Measurements from ENCODE around the gene GEMIN4. TPM values are rescaled to one million over a fixed set of nuclear protein-coding genes. Genes with fewer than 3 reads are reported as not detected.

The GEMIN4 gene
- total RNA-seq (2022; extraction: Qiagen RNA extraction), result 53.7 to 64.9 TPM (median 56.6 TPM) in 5 replicates

DNA sequence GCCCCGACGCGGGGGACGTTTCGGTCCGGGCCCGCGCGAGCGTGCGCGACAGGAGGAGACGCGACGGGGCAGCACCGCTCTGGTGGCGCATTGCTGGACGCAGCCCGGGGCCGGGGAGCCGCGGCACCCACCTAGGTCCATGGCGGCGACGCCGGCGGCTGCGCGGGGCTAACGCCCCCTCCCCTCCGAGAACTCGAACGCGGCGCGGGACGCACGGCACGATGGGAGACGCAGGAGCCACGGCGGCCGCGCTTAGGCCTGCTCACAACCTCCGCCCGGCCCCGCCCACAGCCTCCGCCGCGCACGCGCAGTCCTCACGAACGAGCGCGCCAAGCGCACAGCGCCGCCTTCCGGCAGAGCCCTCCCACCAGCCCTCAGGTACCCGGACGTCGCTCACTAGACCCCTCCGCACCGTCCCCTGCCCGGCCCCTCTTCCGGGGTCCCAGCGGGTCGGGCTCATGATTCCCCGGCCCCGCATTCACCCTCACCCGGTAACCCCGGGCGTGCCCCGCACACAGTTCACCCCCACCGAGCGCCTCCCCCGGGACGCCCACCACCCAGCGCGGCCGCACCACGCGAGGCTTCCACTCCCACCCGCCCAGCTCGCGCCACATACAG, at the start of gene GEMIN4:
Gene GEMIN4 (minus strand): TSS at position 263 of the 618 bp plus-strand sequence. CDS start 122 bp downstream, at position 141.

DNA sequence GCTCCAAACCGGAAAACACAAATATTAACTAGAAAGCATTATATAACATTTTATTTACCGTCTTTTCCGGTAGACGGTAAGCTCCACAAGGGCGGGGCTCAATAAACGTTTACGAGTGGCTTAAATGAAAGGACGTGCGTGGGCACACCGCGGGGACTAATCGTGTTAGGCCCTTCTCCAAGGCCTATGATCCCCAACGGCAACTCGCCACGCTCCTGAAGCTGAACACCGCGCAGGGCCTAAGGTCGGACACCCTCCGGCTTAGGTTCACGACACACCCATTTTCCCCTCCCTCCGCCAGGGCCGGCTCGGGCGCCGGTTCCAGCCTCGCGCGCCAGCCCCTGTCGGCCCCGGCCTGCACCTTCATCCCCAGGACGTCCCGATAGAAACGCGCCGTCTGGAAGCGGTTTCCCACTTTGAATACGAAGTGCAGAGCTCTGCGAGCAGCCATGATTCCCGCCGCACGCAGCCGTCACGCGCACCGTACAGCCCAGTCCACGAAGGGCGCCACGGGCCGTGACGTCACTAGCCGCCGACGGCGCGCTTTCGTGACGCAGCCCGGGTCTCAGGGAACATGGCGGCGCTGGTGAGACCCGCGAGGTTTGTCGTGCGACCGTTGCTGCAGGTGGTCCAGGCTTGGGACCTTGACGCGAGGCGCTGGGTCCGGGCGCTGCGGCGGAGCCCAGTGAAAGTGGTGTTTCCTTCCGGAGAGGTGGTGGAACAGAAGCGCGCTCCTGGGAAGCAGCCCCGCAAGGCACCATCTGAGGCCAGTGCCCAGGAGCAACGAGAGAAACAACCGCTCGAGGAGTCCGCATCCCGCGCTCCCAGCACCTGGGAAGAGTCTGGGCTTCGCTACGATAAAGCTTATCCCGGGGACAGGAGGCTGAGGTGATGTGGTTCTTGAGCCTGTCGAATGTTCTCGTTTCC, 30.0 kb upstream of the GEMIN4 start, which contains the start of the genes GLOD4 and MRM3:
Gene GLOD4 (minus strand): TSS at position 476 of the 927 bp plus-strand sequence. CDS start 25 bp downstream, at position 451.
Gene MRM3 (plus strand): TSS at position 549 of the 927 bp plus-strand sequence. CDS start 26 bp downstream, at position 575.

DNA sequence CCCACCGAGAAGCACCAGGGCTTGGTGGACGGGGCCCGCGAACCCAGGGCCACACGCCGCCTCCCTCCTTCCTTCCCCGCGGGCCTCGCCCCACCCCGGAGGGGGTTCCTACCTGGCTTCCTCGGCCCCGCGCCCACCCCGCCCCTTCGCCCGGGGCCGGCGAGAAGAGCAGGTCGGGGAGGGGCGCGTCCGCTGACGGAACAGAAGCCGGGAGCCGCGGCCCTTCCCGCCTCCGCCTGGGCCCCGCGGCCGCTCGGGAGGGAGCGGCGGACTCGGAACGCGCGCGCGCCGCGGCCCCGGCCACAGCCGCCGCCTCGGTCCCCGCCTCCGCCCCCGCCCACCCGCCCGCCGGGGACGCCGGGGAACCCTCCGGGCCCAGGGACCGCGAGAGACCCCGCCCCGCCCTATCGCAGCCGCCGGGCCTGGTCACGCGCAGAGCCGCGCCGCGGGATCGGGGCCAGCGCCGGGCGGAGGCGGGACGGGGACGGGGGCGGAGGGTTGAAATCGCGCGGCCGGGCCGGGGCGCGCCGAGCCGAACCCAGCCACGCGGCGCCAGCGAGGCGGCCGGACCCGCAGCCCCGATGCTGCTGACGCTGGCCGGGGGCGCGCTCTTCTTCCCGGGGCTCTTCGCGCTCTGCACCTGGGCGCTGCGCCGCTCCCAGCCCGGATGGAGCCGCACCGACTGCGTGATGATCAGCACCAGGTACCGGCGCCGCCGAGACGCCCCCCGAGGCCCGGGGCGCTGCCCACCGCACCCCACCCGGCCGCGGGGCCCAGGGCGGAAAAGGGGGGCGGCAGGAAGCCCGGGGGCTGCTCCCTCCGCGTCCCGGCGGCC, 19.8 kb downstream of the GEMIN4 start, which contains the start of gene TLCD3A:
Gene TLCD3A (plus strand): TSS at position 530 of the 835 bp plus-strand sequence. CDS start 52 bp downstream, at position 582.

Other genes starting within 250 kb of the GEMIN4 start
- 22.6 to 29.6 TPM (median 25.2 TPM) in 5 replicates for gene VPS53, start 37.4 kb downstream of the GEMIN4 start, total RNA-seq (2022; extraction: Qiagen RNA extraction)
- gene TLCD3A, start 19.7 kb downstream of the GEMIN4 start, total RNA-seq (2022; extraction: Qiagen RNA extraction), result 54.9 to 60.6 TPM (median 58.7 TPM) in 5 replicates
- 95.1 to 151 TPM (median 99.9 TPM) in 5 replicates for gene GLOD4, start 30.0 kb upstream of the GEMIN4 start, total RNA-seq (2022; extraction: Qiagen RNA extraction)
- gene MRM3, start 30.1 kb upstream of the GEMIN4 start, total RNA-seq (2022; extraction: Qiagen RNA extraction), result 41.9 to 52.2 TPM (median 42.9 TPM) in 5 replicates
- 23.0 to 27.3 TPM (median 24.8 TPM) in 5 replicates for gene NXN, start 227.5 kb upstream of the GEMIN4 start, total RNA-seq (2022; extraction: Qiagen RNA extraction)
- gene TIMM22, start 244.9 kb upstream of the GEMIN4 start, total RNA-seq (2022; extraction: Qiagen RNA extraction), result 27.5 to 30.7 TPM (median 30.4 TPM) in 5 replicates